Kidney (tissue), 14 donors: ENCODE results near the gene SAMD14. TPM values are rescaled to one million over a fixed set of nuclear protein-coding genes. Genes with fewer than 3 reads are reported as not detected.

ENCODE experiments used
- DNase-seq, 5 donors: peaks; one replicate each; pipeline ENCODE4 v3.0.0-alpha.2; 2013 to 2020
- FAIRE-seq: peaks from 2 replicates; lab custom pipeline; 2012; peaks lifted over from hg19 to GRCh38; lab: Jason Lieb, UNC
- H3K27ac ChIP-seq, 2 donors: one replicate each; pipeline ENCODE4 v1.7.0; 2013; ENCODE audit warnings: low read depth in 2 of 2, low read length in 2 of 2, inconsistent platforms in 1 of 2
- H3K27me3 ChIP-seq: one replicate; pipeline ENCODE4 v1.7.1; 2013; ENCODE audit warnings: low read length, inconsistent platforms; ENCODE audit not compliant: control insufficient read depth, insufficient read depth
- H3K36me3 ChIP-seq, 3 donors: one replicate each; pipeline versions ENCODE4 v1.7.0 to v1.7.1; 2013; ENCODE audit warnings: low read length in 3 of 3, control low read depth in 1 of 3, inconsistent platforms in 1 of 3; ENCODE audit not compliant: insufficient read depth in 3 of 3, control insufficient read depth in 2 of 3
- H3K4me1 ChIP-seq, 3 donors: one replicate each; pipeline versions ENCODE4 v1.7.0 to v1.7.1; 2013; ENCODE audit warnings: low read length in 3 of 3, inconsistent platforms in 1 of 3, low read depth in 1 of 3; ENCODE audit not compliant: control insufficient read depth in 2 of 3, insufficient read depth in 2 of 3
- H3K4me3 ChIP-seq, 3 donors: one replicate each; pipeline versions ENCODE4 v1.7.0 to v1.8.1; 2013; ENCODE audit warnings: low read length in 3 of 3, control low read depth in 1 of 3, inconsistent platforms in 1 of 3
- H3K9ac ChIP-seq, 3 donors: one replicate each; pipeline versions ENCODE4 v1.7.0 to v1.7.1; 2013; ENCODE audit warnings: low read length in 3 of 3, control low read depth in 1 of 3, inconsistent platforms in 1 of 3
- H3K9me3 ChIP-seq, 3 donors: one replicate each; pipeline versions ENCODE4 v1.7.0 to v1.7.1; 2013; ENCODE audit warnings: low read length in 3 of 3, control low read depth in 1 of 3, inconsistent platforms in 1 of 3; ENCODE audit not compliant: control insufficient read depth in 2 of 3, insufficient read depth in 1 of 3
- intact Hi-C: fragments of 100-400 bp; cut with DNase I; formaldehyde crosslinking; loops from one replicate; pipeline ENCODE4 v1.11.1; 2022
- polyA plus RNA-seq: library from polyadenylated mRNA; stranded (reverse); fragments of 350-450 nt; fragmentation: Illumina TruSeq; extraction: RNeasy Lipid Tissue Mini Kit (QIAGEN cat#74804); gene quantifications from one replicate; pipeline ENCODE4 v1.2.3, GENCODE V29; 2014; ENCODE audit warnings: low read depth, low replicate concordance; ENCODE audit not compliant: insufficient read depth
- total RNA-seq: library from RNA; stranded (reverse); fragmentation: NEBNext Ultra II Directional; extraction: Animal tissue kit (Norgen Biotek cat#: 25700); gene quantifications from one replicate; pipeline ENCODE4 v1.2.1, GENCODE V29; 2021
- TF ChIP-seq, protein P1 (sequence below): IDR thresholded peaks from 3 replicates; pipeline ENCODE4 v1.5.1; 2012; ENCODE audit warnings: mild to moderate bottlenecking, moderate library complexity, borderline replicate concordance; ENCODE audit not compliant: insufficient read depth; ENCODE audit errors: extremely low read depth
- donor health status: control.
- donor health status: control.
- donor health status: control.
- donor health status: control.
- donor health status: control.
- donor health status: DM: yes; HTN: yes; CAD: no.
- donor health status: Normal renal cell carcinoma (clear cell type).

Gene SAMD14
- total and polyA plus RNA-seq, 2 donors from 2014 or later, result 3.7 to 5.0 TPM

DNA sequence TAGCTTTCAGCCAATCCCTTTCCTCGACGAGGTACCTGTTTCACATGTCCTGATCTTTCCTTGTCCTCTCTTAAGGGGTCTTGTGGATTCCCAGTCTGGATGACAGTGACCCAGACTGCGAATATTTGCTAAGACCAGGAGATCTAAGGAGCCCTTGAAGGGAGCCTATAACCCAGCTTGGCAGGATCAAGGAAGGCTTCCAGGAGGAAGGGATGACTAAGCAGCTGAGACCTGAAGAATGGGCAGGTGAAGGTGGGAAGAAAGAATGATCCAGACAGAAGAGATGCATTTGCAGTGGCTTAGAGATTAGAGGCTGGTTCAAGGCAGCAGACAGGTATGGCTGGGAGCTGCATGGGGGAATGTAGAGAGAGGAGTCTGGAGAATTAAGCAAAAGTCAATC is 36.7 kb downstream of the SAMD14 start:
- DNase-seq (no peak), FAIRE-seq (no peak)
- Histone ChIP-seq H3K4me3 (no peak overlapping the region), H3K36me3 (peaks cover 3 to 22% (median 4%) of the 10 kb centered on the region in 3 donors), H3K4me1 (peaks cover 0 to 24% (median 18%) of the 10 kb centered on the region in 3 donors), H3K27ac (no peak overlapping the region), H3K9me3 (no peaks in the 10 kb centered on the region), H3K9ac (no peak overlapping the region), H3K27me3 (no peaks in the 10 kb centered on the region)
- intact Hi-C loops, result loop anchor here (10.0 kb wide), 1 partner anchor 202 kb away; no protein-coding TSS in a partner anchor
- TF ChIP-seq, protein P1, sequence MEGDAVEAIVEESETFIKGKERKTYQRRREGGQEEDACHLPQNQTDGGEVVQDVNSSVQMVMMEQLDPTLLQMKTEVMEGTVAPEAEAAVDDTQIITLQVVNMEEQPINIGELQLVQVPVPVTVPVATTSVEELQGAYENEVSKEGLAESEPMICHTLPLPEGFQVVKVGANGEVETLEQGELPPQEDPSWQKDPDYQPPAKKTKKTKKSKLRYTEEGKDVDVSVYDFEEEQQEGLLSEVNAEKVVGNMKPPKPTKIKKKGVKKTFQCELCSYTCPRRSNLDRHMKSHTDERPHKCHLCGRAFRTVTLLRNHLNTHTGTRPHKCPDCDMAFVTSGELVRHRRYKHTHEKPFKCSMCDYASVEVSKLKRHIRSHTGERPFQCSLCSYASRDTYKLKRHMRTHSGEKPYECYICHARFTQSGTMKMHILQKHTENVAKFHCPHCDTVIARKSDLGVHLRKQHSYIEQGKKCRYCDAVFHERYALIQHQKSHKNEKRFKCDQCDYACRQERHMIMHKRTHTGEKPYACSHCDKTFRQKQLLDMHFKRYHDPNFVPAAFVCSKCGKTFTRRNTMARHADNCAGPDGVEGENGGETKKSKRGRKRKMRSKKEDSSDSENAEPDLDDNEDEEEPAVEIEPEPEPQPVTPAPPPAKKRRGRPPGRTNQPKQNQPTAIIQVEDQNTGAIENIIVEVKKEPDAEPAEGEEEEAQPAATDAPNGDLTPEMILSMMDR, result no peak

DNA sequence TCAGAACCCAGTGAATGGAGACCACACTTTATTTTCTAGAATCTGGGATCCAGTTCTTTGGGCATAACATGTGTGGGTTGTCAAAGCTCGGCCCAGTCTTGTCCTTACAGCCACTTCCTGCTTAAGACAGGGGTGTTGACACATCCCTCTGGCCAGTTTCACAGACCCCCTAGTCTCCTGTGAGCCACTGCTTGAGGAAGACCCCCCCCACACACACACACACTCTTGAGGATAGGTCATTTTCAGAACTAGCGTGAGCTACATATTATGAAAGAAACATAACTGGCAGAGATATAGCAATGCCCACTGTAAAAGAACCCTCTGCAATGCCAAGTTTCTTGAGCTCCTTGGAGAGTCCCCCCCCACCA is 38.1 kb downstream of the SAMD14 start:
- DNase-seq, result no peak
- H3K27ac ChIP-seq, result no peak overlapping the region

DNA sequence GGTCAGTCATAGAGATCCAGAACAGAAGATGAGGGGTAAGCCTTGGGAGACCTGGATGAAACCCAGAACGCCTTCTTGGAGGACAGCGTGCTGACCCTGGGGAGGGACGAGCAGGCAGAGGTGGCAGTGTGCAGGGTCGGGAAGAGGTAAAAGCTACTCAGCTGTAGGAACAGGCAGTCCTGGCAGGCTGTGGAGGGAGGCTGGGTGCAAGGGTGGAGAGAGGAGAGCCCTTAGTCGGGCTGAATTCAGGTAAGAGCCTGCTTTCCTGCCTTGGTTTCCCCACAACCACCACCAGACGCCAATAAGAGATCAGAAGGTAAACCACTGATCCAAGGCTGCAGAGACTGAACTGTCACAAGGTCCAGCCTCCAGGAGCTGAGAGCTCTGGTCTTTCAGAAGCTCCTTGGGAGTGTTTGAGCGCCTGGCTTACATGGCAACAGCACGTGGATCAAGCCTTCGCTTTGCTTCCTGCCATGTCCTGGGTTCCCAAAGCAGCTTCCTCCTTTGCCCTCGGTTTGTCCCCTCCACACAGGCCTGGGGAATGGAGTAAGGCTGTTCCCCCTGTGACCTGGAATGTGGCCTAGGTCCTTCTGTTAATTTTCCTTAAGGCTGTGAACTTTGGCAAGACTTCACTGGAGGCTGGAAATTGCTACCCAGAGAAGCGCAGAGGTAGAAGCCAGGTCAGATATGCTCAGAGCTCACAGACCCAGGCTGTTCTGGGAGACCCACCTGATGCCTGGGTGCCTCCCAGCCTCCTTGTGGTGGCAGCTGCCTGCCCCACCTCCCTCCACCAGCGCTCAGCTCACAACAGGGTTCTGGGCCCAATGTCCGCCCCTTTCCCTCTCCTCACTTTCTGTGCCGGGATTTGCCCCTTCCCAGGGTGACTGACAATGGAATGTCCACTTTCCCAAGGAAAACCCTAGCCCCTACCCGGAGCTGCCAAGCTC is 38.7 kb downstream of the SAMD14 start:
- Histone ChIP-seq H3K9ac (no peak overlapping the region), H3K27ac (no peak overlapping the region), H3K36me3 (peaks cover 0 to 12% (median 3%) of the 10 kb centered on the region in 3 donors), H3K4me3 (no peak overlapping the region), H3K27me3 (no peaks in the 10 kb centered on the region), H3K9me3 (no peaks in the 10 kb centered on the region), H3K4me1 (peaks cover 0 to 9% (median 2%) of the 10 kb centered on the region in 3 donors)
- TF ChIP-seq, protein P1, result no peak
- FAIRE-seq, result no peak
- intact Hi-C loops, result loop anchor here (10.0 kb wide), 1 partner anchor 204 kb away; no protein-coding TSS in a partner anchor
- DNase-seq, result no peak

More for the DNA sequence above, 38.1 kb downstream of the SAMD14 start:
- Histone ChIP-seq H3K9me3 (no peaks in the 10 kb centered on the region), H3K9ac (no peak overlapping the region), H3K4me1 (peaks cover 0 to 14% (median 8%) of the 10 kb centered on the region in 3 donors), H3K4me3 (no peak overlapping the region), H3K27me3 (no peaks in the 10 kb centered on the region), H3K36me3 (peaks cover 0 to 12% (median 3%) of the 10 kb centered on the region in 3 donors)
- TF ChIP-seq, protein P1, result no peak
- intact Hi-C loops, result loop anchor here (10.0 kb wide), 1 partner anchor 203 kb away; no protein-coding TSS in a partner anchor
- no peak for FAIRE-seq
